D721Med (cell line): ENCODE measurements around the gene ODC1.

Experiments used
- DNase-seq: peaks from one replicate; pipeline ENCODE4 v3.0.0; 2011; ENCODE audit warnings: low spot score; ENCODE audit not compliant: insufficient read length
- FAIRE-seq: peaks from 2 replicates; lab custom pipeline; 2011; peaks lifted over from hg19 to GRCh38; lab: Jason Lieb, UNC
- CTCF ChIP-seq: IDR thresholded peaks from 2 replicates; pipeline ENCODE4 v1.5.1; 2012; ENCODE audit warnings: mild to moderate bottlenecking, control low read depth; ENCODE audit not compliant: insufficient read depth; ENCODE audit errors: missing control alignments

Gene ODC1

GRCh38 chr2:10447895-10448575, at the start of gene ODC1:
Gene ODC1, minus strand, starts transcription at chr2:10448327. Its CDS starts 3,295 bp downstream, at chr2:10445032.
- TF ChIP-seq CTCF: no peak
- DNase-seq (no peak), FAIRE-seq (no peak)

- no peak for FAIRE-seq
- TF ChIP-seq CTCF: no peak
- no peak for DNase-seq
These were observed 49.7 kb upstream of the ODC1 start for GRCh38 chr2:10497797-10498251.

- FAIRE-seq (no peak), DNase-seq (no peak)
- TF ChIP-seq CTCF: no peak
These were observed 47.8 kb upstream of the ODC1 start for GRCh38 chr2:10495988-10496313.

- FAIRE-seq (no peak), DNase-seq (no peak)
- no peak for TF ChIP-seq CTCF
These were observed 47.3 kb upstream of the ODC1 start for GRCh38 chr2:10495311-10495987.

- no peak for FAIRE-seq
- DNase-seq: no peak
- TF ChIP-seq CTCF: no peak
These were observed 46.4 kb upstream of the ODC1 start for GRCh38 chr2:10494351-10495066.

- no peak for DNase-seq
- TF ChIP-seq CTCF: no peak
- no peak for FAIRE-seq
These were observed 45.6 kb upstream of the ODC1 start for GRCh38 chr2:10493634-10494281.
